HG02970 (cell line): ENCODE data around the gene FNBP1.

Experiments used
- ATAC-seq: cut with Tn5 transposase; IDR thresholded peaks from one replicate; pipeline ENCODE4 v1.9.1; 2021; ENCODE audit warnings: mild to moderate bottlenecking, moderate library complexity, moderate number of reproducible peaks; ENCODE audit not compliant: unreplicated experiment, low FRiP score

Gene FNBP1

DNA sequence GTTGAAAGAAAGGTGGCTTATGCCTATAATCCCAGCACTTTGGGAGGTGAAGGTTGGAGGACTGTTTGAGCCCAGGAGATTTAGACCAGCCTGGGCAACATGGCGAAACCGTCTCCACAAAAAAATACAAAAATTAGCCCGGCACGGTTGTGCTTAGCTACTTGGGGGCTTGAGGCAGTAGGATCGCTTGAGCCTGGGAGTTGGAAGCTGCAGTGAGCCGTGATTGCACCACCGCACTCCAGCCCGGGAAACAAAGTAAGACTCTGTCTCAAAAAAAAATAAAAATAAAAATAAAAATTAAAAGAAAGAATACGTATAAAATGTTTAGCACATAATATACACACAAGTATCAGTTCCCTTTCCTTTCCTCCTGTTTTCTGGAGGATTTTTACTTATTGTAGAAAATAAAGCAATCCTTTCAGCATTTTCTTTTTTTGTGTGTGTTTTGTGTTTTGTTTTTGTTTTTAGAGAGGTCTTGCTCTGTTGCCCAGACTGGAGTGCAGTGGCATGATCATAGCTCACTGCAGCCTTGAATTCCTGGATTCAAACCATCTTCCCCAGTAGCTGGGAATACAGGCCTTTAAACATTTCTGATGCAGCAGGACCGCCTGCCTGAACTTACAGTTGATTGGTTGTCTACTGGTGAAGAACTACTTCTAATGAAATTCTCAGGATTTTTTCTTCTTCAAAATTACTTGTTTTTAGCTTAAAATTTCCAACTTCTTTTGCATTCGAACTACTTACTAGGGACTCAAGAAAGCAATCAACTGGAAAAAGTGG lies 6.6 kb upstream of the FNBP1 start:
- no peak for ATAC-seq

DNA sequence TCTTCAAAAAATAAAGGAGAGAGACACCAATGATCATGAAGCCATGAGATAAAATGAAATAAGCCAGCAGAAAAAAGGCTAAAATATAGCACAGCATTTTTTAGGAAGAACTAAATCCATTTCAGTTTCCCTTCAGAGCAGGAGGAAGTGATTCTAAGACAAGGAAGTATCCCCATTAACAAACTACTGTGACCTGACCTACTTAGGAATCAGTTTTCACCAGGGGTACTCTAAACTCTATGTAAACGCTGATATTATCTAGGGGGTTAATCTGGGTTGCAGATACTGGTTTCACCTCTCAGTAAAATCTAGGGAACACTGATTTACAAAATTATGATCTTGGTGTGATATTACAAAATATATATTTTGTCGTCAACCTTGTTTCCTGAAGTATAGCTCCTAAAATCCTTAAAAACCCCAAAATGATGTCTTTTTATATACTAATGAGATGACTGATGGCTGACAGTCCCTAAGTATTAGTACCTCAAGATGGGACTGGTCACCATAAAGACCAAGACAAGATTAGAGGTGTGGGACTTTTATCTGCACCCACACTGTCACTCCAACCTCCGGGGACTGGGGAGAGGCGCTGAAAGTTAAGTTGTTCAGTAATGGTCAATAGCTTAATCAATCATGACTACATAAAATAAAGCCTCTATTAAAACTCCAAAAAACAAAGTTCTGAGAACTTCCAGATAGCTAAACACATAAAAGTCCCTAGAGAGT lies 2.9 kb upstream of the FNBP1 start:
- no peak for ATAC-seq

DNA sequence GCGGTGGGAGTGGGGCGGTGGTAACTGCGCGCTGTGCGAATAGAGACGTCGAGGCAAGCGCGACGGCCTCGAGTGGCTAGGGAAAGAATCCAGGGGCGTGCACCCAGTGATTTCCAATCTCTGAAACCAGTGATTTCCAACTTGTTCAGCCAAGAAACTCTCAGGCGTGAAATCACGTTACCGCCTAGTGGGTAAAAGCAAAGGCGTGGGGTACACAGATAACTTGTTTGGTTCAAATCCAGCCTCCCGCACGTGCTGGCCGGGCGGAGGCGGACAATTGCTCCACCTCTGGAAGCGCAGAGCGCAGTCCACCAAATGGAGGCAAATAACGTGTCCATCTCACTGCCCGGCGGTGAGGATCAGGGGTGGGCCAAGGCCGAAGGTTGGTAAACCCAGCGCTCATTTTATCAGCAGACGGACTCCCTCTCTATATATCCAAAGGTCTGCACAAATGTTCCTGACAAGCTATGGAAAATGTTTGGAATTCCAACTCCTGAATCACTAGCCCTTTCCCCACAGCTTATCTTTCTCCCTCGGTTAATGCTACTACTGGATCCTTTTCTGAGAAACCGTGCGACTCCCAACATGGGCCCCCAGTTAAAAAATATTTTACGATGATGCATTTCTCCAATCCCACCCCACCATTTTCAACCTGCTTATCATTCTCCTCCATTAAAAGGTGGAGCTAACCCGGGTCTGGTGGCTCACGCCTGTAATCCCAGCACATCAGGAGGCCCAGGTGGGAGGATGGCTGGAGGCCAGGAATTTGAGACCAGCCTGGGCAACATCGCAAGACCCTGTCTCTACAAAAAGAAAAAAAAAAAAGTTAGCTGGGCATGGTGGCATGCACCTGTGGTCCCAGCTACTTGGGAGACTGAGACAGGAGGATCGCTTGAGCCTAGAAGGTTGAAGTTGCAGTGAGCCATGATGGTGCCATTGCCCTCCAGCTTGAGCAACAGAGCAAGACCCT lies 950 bp upstream of the FNBP1 start:
- ATAC-seq, result no peak

DNA sequence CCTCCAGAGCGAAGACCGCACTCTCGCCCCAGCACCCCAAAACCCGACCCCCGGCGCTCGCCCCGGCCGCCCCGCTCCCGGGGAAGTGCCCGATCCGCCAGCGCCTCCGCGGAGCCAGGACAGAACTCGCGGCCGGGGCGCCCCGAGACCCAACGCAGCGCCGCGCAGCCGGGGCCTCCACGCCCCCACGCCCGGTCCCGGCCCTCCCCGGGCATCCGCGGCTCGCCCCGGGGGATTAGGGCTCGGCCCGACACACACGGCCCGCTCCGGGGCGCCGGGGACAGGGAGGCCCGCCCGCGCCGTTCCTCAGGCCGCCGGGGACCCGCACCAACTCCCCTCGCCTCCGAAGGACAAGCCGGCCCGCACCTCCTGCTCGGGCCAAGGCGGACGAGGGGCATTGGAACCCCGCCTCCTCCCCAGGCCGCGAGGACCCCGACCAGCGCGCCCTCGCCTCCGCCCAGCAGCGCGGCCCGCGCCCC lies 544 bp downstream of the FNBP1 start:
- no peak for ATAC-seq

DNA sequence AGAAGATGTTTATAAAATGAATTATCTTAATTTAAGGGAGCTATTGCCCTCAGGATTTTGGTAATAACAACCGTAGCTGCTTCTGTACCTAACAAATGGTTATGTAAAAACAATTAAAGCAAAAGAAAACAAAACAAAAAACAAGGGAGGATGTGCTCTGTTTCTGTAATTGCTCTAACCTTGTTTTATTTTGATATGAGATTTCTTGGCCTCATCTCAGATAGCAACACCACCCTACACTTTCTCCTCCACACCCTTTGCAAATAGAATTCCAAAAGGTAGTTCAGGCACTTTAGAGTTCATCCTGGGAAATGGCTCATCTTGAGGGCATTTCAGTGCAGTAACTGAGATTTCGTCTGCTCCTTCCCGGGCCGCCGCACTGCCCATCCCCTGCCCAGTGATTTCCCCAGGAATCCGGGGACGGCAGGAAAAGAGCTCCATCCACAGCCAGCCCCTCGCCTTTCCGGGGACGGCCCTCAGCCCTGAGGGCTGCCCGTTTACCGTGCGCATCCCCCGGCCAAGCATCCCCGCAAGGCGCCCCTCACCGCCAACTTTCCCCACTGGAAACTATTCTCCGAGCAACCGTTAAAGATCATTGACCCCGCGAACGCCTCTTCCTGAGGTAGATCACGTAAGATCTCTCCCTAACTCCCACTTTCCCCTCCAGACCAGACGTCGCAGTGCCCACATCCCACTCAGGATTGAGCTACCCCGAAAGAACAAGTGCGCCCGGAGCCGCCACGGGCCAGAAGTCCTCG lies 1.2 kb downstream of the FNBP1 start:
- no peak for ATAC-seq

DNA sequence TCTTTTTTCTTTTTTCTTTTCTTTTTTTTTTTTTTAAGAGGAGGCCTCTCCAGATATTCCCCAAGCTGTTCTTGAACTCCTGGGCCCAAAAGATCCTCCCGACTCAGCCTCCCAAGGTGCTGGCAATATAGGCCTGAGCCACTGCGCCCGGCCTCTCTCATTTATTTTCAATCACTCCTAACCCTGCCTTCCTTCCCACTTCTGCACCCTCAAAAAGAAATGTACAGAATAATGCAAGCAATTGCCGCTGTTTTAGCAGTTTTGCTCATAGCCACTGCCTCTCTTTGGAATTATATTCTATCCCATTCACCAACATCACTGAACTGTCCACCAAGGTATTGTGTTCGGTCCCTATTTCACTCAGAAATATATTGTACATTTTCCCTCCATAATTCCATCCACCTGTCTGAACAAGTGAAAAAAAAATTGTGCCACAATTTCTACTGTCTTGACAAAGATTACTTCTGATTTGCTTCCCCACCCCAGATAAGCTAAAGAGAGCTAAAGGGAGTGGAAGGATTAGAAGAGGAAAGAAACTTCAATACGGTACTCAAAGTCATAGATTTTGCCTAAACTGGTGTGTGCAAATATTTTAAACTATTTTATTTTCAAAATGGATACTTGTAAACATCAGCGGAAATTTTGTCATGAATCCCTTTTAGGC lies 1.9 kb downstream of the FNBP1 start:
- ATAC-seq, result no peak

DNA sequence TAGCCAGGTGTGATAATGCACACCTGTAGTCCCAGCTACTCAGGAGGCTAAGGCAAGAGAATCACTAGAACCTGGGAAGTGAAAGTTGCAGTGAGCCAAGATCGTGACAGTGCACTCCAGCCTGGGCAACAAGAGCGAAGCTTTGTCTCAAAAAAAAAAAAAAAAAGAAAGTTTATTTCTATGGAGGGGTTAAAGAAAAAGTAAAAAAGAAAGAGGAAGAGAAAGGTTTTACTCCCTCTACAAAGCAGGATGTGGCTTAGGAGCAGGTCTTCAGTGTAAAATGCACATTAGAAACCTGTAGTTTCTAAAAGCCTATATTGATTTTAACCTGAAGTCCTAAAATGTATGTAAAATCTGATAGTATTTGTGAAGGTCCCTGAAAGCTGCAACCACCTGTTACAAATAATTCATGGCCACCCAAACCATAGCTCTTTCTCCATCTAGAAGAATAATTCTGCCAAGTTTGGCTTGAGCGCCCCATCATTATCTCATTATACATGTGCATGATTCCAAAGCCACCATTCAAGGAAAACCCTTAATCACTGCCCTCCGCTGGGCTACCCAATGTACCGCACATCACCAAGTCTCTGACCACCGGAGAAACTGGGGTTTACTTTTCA lies 3.4 kb downstream of the FNBP1 start:
- no peak for ATAC-seq

DNA sequence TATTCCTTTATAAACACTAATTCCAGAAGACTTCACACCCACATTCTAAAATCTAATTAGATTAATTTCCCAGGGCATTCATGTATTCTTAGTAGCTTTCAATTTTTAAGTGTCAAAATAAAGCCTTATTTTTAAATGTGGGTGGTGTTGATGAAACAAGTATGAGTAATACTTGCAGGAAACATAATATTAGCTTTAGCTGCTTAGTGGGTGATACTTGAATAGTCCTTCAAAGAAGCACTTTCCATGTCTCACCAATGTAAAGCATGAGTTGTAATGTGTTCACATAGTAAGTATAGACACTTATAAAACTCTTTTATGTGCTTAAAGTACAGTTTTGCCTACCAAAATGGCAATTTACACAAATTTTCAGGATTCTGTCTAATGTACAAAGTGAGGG lies 6.9 kb downstream of the FNBP1 start:
- ATAC-seq, result no peak

DNA sequence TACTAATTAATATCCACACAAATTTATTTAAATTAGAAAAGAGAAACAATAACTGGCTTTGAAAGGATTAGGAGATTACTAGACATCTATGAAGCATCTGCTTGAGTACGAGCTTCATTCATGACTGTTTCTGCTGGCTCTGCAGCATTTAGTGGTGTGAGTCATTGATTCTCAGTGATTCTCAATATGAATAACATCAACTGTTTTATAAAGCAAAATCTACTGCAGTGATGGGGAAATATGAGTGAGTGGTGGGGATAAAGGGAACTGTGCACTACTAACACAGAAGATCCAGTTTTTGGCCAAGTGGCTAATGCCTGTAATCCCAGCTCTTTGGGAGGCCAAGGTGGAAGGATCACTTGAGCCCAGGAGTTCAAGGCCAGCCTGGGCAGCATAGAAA lies 8.4 kb downstream of the FNBP1 start:
- no peak for ATAC-seq

DNA sequence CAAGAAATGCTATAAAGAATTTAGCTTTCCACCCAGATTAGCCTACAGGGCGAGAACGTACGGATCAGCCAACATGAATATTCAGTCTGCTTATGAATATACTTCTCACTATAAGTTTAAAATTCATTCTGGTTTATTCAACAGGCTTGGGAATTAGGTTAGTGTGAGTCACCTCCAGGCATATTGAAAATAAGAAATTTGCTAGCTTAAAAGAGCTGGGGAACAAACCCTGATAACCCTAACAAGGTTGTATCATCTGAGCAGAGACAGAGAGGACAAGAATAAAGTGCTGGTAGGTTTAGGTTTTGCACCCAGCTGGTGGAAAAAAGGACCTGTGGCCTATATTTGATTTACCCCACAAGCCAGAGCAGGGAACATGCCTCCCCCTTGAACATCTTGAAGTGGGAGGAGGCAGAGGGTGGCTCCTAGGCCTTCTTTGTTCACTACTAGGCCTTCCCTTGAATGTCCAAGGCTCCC lies 12.3 kb downstream of the FNBP1 start:
- ATAC-seq, result no peak

DNA sequence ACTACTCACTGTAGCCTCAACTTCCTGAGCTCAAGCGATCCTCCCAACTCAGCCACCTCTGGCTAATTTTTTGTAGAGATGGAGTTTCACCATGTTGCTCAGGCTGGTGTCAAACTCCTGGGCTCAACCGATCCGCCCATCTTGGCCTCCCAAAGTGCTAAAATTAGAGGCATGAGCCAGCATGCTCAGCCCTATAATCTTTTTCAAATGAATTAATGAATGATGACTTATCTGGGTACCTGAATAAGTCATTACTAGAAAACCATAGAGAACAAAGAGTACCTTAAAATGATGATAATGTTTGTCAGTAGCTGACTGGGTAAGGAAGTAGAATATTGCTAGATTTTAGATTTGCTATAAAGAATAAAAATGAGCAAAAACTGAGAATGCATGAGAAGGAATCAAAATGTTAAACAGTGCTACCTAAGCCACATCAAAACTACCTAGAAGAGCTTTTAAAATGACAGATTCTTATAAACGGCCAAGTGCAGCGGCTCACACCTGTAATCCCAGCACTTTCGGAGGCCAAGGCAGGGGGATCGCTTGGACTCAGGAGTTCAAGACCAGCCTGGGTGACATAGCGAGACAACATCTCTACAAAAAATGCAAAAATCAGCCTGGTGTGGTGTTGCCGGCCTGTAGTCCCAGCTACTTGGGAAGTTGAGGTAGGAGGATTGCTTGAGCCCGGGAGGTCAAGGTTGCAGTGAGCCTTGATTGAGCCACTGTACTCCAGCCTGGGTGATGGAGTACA lies 13.6 kb downstream of the FNBP1 start:
- no peak for ATAC-seq

DNA sequence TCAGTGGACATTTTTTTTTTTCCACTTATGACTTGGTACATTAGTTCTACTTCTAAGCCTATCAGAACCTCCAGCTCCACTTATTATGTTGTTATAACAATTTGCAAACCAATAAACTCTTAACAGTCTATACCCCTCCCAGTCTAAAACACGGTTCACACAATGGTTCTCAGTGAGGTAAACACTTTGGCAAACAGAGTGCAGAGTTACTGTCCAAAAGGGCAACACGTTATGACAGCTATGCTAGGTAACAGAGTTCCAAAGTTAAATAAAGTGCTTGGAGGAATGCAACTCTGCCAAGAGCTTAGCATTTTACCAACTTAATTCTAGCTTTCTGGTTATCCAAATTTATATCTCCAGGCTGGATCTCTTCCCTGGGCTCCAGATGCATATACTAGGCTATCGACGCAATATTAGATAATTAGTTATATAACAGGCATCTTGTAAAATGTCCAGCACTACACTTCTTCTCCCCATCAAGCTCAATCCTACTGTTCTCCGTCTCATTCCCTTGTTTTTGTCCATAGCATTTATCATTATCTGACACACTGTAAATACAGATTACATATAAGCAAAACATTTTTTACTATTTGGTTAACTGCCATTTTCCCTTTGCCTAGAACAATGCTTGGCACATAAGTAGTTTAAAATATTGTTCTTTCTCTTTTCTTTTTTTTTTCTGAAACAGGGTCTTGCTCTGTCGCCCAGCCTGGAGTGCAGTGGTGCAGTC lies 14.3 kb downstream of the FNBP1 start:
- no peak for ATAC-seq

DNA sequence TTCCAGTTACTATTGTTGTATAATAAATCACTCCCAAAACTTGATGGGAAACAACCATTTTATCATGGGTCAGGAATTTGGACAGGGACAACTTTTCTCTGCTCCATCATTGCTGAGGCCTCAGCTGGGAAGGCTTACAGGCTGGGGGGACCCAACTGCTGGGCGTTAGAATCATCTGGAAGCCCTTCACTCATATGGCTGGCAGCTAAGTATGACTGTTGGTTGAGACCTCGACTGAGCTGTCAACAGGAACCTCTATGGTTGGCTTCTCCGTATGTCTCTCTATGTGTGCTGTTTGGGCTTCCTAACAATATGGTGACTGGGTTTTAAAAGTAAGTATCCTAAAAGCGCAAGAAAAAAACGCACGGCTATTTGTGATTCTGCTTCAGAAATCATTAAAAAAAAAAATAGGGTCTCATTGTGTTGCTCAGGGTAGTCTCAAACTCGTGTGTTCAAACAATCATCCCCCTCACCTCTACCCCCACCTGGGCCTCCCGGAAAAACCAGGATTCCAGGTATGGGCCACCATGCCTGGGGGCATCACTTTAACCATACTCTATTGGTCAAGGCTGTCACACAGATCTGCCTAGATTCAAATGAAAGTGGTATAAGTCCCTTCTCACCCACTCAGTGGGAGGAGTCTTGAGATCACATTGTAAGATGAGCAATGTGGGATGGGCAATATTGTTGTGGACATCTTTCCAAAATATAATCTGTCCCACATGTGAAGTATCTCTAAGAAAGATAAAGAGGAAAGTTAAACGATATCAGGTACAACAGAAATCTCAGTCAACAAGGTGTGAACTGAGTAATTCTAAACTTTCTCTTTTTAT lies 15.2 kb downstream of the FNBP1 start:
- no peak for ATAC-seq

DNA sequence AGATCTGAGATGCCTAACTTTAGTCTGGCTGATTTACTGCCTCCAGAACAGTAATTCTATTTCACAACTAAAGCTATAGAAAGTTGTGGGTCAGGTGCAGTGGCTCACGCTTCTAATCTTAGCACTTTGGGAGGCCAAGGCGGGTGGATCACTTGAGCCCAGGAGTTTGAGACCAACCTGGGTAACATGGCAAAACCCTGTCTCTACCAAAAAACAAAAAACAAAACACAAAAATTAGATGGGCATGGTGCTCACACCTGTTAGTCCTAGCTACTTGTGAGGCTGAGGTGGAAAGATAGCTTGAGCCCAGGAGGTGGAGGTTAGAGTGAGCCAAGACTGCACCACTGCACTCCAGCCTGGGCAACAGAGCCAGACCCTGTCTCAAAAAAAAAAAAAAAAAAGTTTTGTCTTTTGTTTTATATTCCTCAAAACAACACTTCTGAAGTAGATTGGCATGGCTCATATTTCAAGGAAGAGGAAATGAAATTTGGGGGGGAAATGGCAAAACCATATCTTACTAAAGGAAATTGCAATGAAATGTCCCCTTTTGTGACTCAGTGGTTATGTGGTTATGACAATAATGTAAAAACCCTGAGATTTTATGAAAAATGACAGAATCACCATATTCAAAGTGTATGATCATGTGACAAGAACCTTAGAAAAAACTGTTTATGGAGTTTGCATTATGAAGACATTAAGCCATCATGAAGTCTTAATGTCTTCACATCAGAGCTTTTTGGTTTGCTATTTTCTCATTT lies 16.2 kb downstream of the FNBP1 start:
- ATAC-seq, result no peak

DNA sequence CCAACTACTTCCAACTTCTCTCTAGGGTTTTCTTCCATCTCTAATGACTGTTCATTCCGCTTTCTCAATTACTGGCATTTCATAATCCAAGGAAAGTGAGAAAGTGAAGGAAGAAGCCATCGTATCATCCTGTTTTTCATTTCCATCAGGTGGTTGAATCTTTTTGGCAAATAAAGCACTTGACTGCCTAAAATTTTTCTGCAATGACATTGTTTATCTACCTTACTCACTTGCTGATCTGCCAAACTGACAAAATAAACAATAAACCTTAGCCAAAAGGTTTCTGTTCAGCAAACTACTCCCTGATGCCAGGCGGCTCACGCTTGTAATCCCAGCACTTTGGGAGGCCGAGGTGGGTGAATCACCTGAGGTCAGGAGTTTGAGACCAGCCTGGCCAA lies 18.4 kb downstream of the FNBP1 start:
- no peak for ATAC-seq

DNA sequence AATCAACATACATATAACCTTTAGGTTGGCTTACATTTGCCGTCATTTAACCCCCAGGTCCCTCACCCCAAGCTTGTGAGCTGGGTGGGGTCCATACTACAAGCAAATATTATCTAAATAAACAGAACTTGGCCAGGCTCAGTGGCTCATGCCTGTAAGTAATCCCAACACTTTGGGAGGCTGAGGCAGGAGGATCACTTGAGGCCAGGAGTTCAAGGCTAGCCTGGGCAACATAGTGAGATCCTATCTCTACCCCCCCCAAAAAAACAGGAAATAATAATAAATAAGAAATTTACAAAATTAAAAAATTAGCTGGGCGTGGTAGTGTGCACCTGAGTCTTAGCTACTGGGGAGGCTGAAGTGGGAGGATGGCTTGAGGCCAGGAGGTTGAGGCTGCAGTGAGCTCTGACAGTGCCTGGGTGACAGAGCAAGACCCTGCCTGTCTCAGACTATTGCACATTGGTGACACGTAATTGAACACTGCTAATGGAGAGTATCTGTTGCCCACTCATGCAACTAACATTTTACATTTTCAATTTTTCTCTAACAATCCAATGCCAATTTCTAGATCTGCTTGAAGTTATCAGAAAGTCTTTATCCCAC lies 18.9 kb downstream of the FNBP1 start:
- ATAC-seq, result no peak
